Raji (cell line): ENCODE results near the gene LHFPL3.

Experiments used
- POLR2A ChIP-seq: IDR thresholded peaks from 2 replicates; pipeline ENCODE4 v1.6.1; 2011; ENCODE audit warnings: low read depth, low read length, control low read depth; ENCODE audit not compliant: insufficient read depth

The LHFPL3 gene

DNA sequence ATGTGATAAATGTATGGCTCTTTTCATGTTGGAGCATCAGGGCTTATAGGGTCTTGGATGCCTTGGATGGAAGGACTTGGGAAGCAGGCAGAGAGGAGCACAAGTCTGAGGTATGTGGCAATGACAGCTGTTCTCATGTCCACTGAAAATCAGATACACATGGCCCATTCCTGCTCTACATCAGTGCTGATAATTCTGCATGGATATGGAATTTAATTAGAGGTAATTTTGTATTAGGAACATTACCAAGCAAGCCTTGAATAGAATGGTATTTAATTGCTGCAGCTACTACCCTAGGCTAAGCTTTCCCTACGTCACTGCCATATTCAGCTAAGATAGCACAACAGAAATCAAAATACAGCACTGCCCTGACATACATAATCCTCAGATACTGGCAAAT is 299.6 kb downstream of the LHFPL3 start:
- TF ChIP-seq POLR2A, result no peak

DNA sequence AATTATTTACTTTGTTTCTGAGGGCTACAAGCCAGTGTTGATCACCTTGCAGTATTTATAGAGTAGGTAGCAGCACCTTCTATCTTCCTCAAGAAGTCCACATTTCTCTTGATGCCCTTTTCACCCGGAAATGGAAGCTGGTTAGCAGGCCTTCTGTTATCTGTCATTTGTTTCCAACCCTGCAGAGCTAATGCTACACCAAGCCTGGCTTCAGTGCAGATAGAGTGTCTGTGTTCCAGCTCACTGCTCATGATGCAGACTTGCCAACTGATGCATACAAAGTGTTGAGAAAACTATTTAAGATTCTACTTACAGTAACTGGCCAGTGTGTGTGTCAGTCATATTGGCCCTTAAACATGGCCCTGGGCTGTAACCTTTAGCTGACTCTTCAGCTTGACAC is 301.0 kb downstream of the LHFPL3 start:
- TF ChIP-seq POLR2A, result no peak

GRCh38 chr7:104640506-104640905 is 312.1 kb downstream of the LHFPL3 start:
- TF ChIP-seq POLR2A, result no peak

DNA sequence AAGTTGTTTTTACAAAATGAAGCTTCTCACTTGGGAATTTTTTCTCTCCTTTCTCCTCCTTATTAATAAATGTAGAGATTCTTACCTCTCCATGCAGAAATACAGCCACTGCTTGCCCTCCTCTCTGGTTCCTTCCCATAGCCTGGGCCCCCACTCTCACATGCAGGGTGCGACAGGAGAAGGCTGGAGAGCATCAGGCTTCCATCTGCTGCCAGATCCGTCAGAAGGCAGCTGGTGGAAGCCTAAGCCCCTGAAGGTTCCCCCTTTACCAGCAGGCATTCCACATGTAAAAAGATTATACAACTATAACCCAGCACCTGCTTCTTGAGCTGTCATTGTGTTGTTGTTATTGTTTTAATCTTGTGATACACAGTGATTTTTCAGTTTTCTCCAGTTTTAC is 314.2 kb downstream of the LHFPL3 start:
- TF ChIP-seq POLR2A, result no peak

DNA sequence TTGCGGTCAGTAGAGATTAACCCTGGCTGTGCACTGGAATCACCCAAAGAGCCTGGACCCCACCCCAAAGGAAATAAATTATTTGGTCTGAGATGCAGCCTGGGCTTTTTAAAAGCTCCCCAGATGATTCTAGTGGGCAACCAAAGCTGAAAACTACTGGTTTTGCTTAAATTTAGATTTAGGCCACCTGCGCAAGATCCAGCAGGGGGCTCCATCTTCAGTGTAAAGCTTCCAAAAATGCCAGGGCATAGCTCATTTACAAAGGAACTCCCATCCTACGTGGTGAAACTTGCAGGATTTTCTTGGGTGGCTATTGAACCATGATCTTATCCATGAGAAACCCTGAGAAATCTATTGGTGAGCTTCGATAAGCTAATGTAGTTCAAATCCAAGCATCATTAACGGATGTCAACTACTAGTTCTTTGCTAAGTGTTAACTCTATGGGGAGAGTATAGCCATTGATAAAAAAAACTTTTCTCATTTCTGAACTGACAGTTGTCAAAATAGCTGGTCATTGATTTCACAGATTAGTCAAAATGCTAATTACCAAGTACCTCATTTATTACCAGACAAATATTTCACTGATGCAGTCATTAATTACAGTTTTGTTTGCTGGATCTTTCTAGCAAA is 315.3 kb downstream of the LHFPL3 start:
- TF ChIP-seq POLR2A, result no peak

DNA sequence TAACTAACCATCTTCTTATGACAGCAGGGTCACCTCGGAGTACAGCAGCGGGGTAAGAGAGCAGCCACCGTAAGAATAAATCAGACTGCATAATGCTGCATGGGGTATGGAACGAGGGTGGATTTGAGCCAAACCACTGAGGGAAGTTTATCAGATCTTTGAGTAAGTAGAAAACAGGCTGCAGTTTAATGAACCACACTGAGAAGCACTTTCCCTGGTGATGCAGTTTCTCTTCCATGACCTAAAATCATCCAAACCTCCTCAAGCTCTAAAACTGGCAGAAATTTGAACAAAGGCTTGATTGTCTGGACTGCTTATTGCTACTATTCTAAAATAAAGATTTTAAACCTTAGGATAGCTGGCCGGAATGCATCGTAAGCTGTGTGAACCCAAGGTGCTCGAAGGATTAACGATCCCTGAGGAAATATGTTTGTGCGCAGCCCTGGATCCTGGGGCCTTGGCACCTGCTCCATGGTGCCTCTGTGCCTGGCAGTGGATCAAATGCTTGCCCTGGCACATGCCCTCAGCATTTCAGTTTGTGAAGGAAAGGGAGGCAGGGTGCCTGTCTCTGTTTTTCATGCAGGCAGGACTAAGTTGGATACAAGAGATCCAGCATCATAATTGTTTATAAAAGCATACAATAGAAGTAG is 322.7 kb downstream of the LHFPL3 start:
- no peak for TF ChIP-seq POLR2A

DNA sequence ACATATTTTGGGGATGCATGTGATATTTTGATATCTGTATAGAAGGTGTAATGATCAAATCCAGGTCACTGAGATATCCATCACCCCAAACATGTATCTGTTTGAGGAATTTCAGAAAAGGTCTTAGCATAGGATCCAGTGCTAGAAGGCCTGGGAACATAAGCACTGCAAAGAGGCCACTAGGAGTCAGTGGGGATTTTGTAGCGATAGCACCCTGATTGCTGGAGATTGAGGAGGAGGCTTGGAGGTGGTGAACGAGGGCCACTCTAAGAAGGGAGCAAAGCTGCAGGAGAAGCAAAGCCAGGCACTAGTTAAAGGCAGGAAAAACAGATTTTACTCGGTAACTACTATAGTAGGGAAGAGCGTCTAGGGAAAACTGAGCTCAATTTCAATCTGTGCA is 324.0 kb downstream of the LHFPL3 start:
- TF ChIP-seq POLR2A, result no peak

DNA sequence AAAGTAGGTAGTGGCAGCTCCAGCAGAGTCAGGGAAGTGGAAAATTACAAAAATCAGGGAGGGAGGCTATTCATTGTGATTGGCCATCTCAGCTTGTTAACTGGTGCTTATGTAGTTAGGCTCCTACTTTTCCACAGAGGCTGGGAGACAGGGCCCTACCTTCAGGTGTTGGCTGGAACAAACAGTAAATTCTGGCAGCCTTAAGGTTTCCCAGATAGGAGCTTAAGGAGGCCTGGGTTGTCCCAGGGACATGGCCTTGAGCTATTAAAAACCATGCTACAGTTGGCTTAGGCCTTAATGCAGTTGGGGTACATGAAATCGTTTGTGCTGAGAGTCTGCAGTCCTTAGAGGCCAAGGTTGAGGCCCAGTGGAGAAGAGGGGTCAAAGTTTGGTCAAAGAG is 324.5 kb downstream of the LHFPL3 start:
- TF ChIP-seq POLR2A, result no peak

GRCh38 chr7:104653825-104654401 is 325.5 kb downstream of the LHFPL3 start:
- no peak for TF ChIP-seq POLR2A

DNA sequence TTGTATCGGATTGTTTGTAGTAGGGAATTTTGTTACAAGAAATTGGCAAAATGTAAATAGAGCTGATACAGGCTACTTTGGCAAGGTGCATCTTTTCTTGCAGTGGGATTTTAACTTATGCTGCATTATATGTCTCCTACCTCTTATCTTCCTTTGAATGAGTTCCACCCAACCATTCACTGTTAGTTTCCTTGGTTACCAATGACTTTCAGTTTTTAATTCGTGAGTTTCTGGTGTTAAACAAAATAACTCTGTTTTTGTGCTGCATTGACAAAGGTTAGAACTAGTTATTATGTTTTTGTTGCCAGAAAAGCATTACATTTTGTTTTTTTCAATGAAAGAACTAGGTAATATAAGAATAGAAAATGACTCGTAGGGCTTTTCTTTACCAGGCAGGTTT is 327.2 kb downstream of the LHFPL3 start:
- TF ChIP-seq POLR2A, result no peak

GRCh38 chr7:104656467-104656866 is 328.1 kb downstream of the LHFPL3 start:
- TF ChIP-seq POLR2A, result no peak

GRCh38 chr7:104657134-104657533 is 328.7 kb downstream of the LHFPL3 start:
- no peak for TF ChIP-seq POLR2A

DNA sequence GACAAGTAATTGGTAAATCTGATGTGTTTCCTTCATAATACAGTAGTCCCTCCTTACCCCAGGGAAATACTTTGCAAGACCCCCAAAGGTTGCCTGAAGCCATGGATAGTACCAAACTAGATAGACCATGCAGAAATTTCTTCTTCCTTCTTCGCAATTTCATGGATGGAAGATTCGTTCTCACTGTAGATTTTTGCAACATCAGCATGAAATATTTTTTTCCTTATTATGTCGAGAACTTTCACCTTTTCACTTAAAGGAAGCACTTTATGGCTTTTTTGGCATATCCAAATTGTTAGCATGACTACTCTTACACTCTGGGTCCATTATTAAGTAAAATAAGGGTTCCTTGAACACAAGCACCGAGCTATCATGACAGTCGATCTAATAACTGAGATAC is 333.2 kb downstream of the LHFPL3 start:
- no peak for TF ChIP-seq POLR2A

DNA sequence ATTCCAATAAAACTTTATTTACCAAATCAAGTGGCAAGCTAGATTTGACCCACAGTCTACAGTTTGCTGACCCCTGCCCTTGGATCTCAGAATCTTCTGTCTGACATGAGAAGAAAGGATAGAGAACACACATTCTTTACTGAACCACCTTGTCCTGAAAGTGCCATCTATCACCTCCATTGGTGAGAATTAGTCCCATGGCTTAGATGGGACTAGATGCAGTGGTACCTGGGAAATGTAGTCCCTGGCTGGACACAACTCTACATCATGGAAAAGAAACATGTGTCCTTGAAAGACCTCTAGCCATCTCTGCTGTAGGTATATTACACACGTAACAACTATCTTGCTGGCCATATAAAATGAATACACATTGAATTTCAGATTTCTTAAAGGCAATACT is 336.2 kb downstream of the LHFPL3 start:
- TF ChIP-seq POLR2A, result no peak

GRCh38 chr7:104677587-104677986 is 349.2 kb downstream of the LHFPL3 start:
- no peak for TF ChIP-seq POLR2A

DNA sequence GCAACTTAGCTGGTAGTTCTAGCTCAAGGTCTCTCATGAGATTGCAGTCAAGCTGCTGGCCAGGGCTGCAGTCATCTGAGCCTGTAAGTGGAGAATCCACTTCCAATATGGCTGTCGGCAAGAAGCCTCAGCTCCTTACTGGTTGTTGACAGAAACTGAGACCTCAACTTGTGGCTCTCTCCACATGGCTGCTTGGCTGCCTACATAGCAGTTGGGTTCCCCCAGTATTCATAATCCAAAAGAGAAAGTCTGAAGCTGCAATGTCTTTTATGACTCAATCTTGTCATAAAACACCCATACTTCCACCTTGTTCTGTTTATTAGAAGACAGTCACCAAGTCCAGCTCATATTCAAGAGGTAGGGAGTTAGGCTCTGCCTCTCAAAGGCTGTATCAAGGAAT is 350.7 kb downstream of the LHFPL3 start:
- TF ChIP-seq POLR2A, result no peak

- TF ChIP-seq POLR2A, result no peak
These were observed 357.9 kb downstream of the LHFPL3 start for GRCh38 chr7:104686286-104686685.
